ENCODE measurements around the gene TTC21A. TPM values are rescaled to one million over a fixed set of nuclear protein-coding genes. Genes with fewer than 3 reads are reported as not detected.

TTC21A gene
- total RNA-seq, 3 donors from 2014 or later = 5.9 to 16.1 (median 13.1) TPM

DNA sequence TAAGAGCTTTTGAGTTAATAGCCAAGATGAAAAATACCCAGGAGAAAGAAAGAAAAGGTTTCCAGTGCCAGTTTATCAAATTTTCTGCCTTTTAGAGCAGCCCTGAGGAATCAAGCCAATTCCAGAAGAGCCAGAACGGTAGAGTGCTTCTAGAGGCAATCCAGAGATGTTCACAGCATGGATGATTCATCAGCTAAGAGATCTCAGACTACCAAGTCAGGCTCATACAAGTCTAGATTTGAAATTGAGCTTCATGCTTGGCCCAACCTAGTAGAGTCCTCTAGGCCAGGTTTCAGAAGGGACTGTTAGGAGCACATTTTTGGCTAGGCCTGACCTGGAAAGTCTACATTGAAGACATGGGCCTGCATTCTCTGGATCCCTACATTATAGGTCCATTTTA lies 40.2 kb upstream of the TTC21A start:
- no peaks in the 10 kb centered on the region for H3K36me3 ChIP-seq
- intact Hi-C loops (cut with DNase I; ENCODE audit: low total_unique reads) = no loop called here
- H3K27ac ChIP-seq = no peak overlapping the region
- H3K27me3 ChIP-seq = no peaks in the 10 kb centered on the region
- no peaks in the 10 kb centered on the region for H3K9me3 ChIP-seq
- no peaks in the 10 kb centered on the region for H3K4me1 ChIP-seq
- TF ChIP-seq POLR2A (IDR thresholded peaks at IDR 0.05) (no peak), POLR2AphosphoS5 (IDR thresholded peaks at IDR 0.05) (no peak)
- TF ChIP-seq, protein P1, sequence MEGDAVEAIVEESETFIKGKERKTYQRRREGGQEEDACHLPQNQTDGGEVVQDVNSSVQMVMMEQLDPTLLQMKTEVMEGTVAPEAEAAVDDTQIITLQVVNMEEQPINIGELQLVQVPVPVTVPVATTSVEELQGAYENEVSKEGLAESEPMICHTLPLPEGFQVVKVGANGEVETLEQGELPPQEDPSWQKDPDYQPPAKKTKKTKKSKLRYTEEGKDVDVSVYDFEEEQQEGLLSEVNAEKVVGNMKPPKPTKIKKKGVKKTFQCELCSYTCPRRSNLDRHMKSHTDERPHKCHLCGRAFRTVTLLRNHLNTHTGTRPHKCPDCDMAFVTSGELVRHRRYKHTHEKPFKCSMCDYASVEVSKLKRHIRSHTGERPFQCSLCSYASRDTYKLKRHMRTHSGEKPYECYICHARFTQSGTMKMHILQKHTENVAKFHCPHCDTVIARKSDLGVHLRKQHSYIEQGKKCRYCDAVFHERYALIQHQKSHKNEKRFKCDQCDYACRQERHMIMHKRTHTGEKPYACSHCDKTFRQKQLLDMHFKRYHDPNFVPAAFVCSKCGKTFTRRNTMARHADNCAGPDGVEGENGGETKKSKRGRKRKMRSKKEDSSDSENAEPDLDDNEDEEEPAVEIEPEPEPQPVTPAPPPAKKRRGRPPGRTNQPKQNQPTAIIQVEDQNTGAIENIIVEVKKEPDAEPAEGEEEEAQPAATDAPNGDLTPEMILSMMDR (IDR thresholded peaks at IDR 0.05) = no peak
- no peak for DNase-seq (ENCODE audit: low spot score in 2 of 2)
- no peak overlapping the region for H3K4me3 ChIP-seq

DNA sequence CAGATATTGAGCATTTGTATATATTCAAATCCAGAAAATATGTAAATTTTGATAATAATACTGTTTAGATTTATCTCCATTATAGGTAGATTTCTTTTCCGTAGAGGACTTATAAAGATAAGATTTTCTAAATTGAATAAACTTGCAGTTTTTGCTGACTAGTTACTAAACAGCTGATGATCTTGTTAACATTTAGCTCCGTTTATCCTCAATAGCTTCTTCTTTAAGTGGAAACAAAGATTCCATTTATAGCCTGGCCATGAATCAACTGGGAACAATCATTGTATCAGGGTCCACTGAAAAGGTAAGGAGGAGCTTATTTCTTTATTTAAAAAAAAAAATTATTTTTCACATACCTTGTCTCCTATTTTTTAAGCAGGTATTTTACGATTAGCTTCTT lies 38.9 kb upstream of the TTC21A start:
- DNase-seq (ENCODE audit: low spot score in 2 of 2) = no peak
- Histone ChIP-seq H3K27me3 (no peaks in the 10 kb centered on the region), H3K4me3 (no peak overlapping the region), H3K36me3 (no peaks in the 10 kb centered on the region), H3K27ac (no peak overlapping the region), H3K4me1 (no peaks in the 10 kb centered on the region), H3K9me3 (no peaks in the 10 kb centered on the region)
- no peak for TF ChIP-seq POLR2AphosphoS5 (IDR thresholded peaks at IDR 0.05)
- no peak for TF ChIP-seq POLR2A (IDR thresholded peaks at IDR 0.05)
- TF ChIP-seq, protein P1 (IDR thresholded peaks at IDR 0.05) = no peak
- intact Hi-C loops (cut with DNase I; ENCODE audit: low total_unique reads) = no loop called here

DNA sequence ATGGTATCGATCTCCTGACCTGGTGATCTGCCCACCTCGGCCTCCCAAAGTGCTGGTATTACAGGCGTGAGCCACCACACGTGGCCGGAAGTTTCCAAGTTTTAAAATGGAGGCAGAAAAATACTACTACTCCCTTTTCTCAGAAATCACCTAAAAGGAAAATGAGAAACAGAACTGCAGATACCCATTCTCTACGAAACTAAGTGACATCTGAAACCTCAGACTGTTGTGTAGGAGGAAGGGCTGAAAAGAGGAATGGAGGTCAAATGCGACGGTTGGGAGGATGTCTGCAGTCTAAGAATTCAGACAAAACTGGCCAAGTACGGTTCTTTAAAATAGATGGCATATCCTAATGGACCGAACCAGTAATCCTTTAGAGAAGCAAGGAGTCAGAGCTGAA lies 31.6 kb upstream of the TTC21A start:
- Histone ChIP-seq H3K27ac (no peak overlapping the region), H3K4me1 (no peaks in the 10 kb centered on the region), H3K4me3 (no peak overlapping the region), H3K36me3 (no peaks in the 10 kb centered on the region), H3K9me3 (no peaks in the 10 kb centered on the region), H3K27me3 (no peaks in the 10 kb centered on the region)
- TF ChIP-seq, protein P1 (IDR thresholded peaks at IDR 0.05) = no peak
- TF ChIP-seq POLR2AphosphoS5 (IDR thresholded peaks at IDR 0.05) (no peak), POLR2A (IDR thresholded peaks at IDR 0.05) (no peak)
- no peak for DNase-seq (ENCODE audit: low spot score in 2 of 2)
- intact Hi-C loops (cut with DNase I; ENCODE audit: low total_unique reads) = no loop called here

DNA sequence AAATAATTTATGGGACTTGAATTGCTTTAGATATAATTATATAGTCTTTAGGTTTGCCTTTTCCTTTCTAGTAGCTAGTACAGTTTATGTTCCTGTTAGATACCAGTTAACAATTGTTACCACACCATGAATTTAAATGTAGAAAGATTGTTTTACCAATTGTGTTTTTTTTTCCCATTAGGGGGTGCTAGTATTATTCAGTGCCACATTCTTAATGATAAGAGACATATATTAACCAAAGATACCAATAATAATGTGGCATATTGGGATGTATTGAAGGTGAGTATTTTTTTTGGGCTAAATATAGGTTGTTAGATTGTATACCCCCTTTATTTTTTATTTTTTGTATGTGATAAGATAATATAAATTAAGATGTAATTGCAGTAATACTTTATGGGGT lies 27.9 kb upstream of the TTC21A start:
- H3K9me3 ChIP-seq = no peaks in the 10 kb centered on the region
- no peak overlapping the region for H3K4me3 ChIP-seq
- TF ChIP-seq POLR2A (IDR thresholded peaks at IDR 0.05) (no peak), POLR2AphosphoS5 (IDR thresholded peaks at IDR 0.05) (no peak)
- TF ChIP-seq, protein P1 (IDR thresholded peaks at IDR 0.05) = no peak
- no peaks in the 10 kb centered on the region for H3K36me3 ChIP-seq
- intact Hi-C loops (cut with DNase I; ENCODE audit: low total_unique reads) = no loop called here
- no peak overlapping the region for H3K27ac ChIP-seq
- H3K27me3 ChIP-seq = no peaks in the 10 kb centered on the region
- DNase-seq (ENCODE audit: low spot score in 2 of 2) = no peak
- no peaks in the 10 kb centered on the region for H3K4me1 ChIP-seq

DNA sequence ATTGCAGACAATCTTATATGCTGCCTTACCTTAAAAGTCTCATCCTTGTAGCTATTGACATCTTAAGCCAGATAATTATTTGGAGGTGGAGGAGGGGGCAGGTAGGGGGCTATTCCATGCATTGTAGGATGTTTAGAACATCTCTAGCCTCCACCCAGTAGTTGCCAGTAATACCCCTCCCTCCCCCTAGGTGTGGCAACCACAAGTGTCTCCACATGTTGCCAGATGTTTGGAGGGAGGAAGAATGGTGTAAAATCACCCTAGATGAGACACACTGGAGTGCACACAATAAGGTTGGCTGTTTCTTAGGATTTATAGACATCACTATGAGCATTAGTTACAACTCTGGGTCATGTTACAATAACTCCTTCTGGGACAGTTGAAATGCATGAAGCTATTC lies 27.5 kb upstream of the TTC21A start:
- H3K9me3 ChIP-seq = no peaks in the 10 kb centered on the region
- H3K4me1 ChIP-seq = no peaks in the 10 kb centered on the region
- H3K36me3 ChIP-seq = no peaks in the 10 kb centered on the region
- intact Hi-C loops (cut with DNase I; ENCODE audit: low total_unique reads) = no loop called here
- TF ChIP-seq, protein P1 (IDR thresholded peaks at IDR 0.05) = no peak
- TF ChIP-seq POLR2AphosphoS5 (IDR thresholded peaks at IDR 0.05) (no peak), POLR2A (IDR thresholded peaks at IDR 0.05) (no peak)
- H3K4me3 ChIP-seq = no peak overlapping the region
- no peak for DNase-seq (ENCODE audit: low spot score in 2 of 2)
- H3K27ac ChIP-seq = no peak overlapping the region
- no peaks in the 10 kb centered on the region for H3K27me3 ChIP-seq

Data from breast epithelium (tissue), 4 donors.